ENCODE data around the gene EXOC3L4. TPM values are rescaled to one million over a fixed set of nuclear protein-coding genes. Genes with fewer than 3 reads are reported as not detected.

EXOC3L4 gene
- total and polyA plus RNA-seq, 9 of the 15 experiments (the other 6 are each of a cell fraction or from before 2014, with no cell fraction given), result 0.10 to 6.7 (median 0.98) TPM; not detected in 1

GRCh38 chr14:103085106-103086091 is 9.1 kb upstream of the EXOC3L4 start:
- in situ Hi-C loops (cut with MboI), result loop anchor here (10.0 kb wide), 1 partner anchor 449 kb away; no protein-coding TSS in a partner anchor
- DNase-seq (ENCODE audit: extremely low read depth in 1 of 4, low spot score in 3 of 4), result no peak
- H3K9me1 ChIP-seq (ENCODE audit: control insufficient read depth, insufficient read depth, low read length), result no peaks in the 10 kb centered on the region
- no peak overlapping the region for H3K4me2 ChIP-seq (ENCODE audit: insufficient read depth, low read length)
- H3K9ac ChIP-seq (ENCODE audit: insufficient read depth in 1 of 2, low read depth in 2 of 2, low read length in 2 of 2), result no peak overlapping the region
- no peak overlapping the region for H2AFZ ChIP-seq (ENCODE audit: low read depth, low read length)
- no peaks in the 10 kb centered on the region for H3K9me3 ChIP-seq (replicated peaks; ENCODE audit: control insufficient read depth, insufficient read depth, low read depth, low read length)
- H3K27ac ChIP-seq (ENCODE audit: extremely low read depth, low read depth, low read length), result no peak overlapping the region
- CTCF ChIA-PET (ENCODE audit: low intra/inter-chr PET ratio), result no interaction called here
- intact Hi-C loops (cut with micrococcal nuclease), result no loop called here
- H3K79me2 ChIP-seq (ENCODE audit: control insufficient read depth, insufficient read depth, low read length), result no peaks in the 10 kb centered on the region
- ATAC-seq, result peak; percentile 72
- peaks cover 0 to 50% of the 10 kb centered on the region in 2 experiments; a peak in 2 of 5 replicates for H3K4me1 ChIP-seq (replicated peaks in 1 of 2; ENCODE audit: control insufficient read depth in 2 of 2, insufficient read depth in 2 of 2, low read length in 2 of 2)
- no TSS peak for BruUV-seq (replicated peaks)
- 10% methylated on average over 12 of the region's 24 CpGs for WGBS (ENCODE audit: insufficient coverage, low coverage, missing lambda C conversion rate)
- POLR2A ChIA-PET, result no interaction called here
- H3K36me3 ChIP-seq (ENCODE audit: control insufficient read depth, insufficient read depth, low read length), result no peaks in the 10 kb centered on the region
- H3K4me3 ChIP-seq, result no peak overlapping the region
- FAIRE-seq, result no peak
- no peaks in the 10 kb centered on the region for H4K20me1 ChIP-seq (replicated peaks; ENCODE audit: control insufficient read depth, insufficient read depth, low read length)
- H3K27me3 ChIP-seq (ENCODE audit: control insufficient read depth in 2 of 2, insufficient read depth in 2 of 2, low read length in 2 of 2), result peaks cover 0 to 8% of the 10 kb centered on the region in 2 experiments; a peak in 2 of 5 replicates
- TF ChIP-seq NUFIP1 (IDR thresholded peaks at IDR 0.05; ENCODE audit: partially characterized antibody), result no peak
- TF ChIP-seq CTCF (IDR thresholded peaks at IDR 0.05 in 2 of 3, conservative IDR thresholded peaks at IDR 0.05 in 1 of 3; ENCODE audit: insufficient read depth in 2 of 3, low read depth in 1 of 3, low read length in 3 of 3), result peak; percentile 41 to 49 (median 44)
- TF ChIP-seq TFAP4 (CRISPR knock-in tag; IDR thresholded peaks at IDR 0.05; ENCODE audit: borderline replicate concordance), result peak; percentile 42; the same call in 1 of the 2 replicates
- TF ChIP-seq DACH1 (IDR thresholded peaks at IDR 0.05; ENCODE audit: partially characterized antibody), result no peak
- TF ChIP-seq ZKSCAN1 (IDR thresholded peaks at IDR 0.05; ENCODE audit: low read depth, low read length), result peak; percentile 92
- TF ChIP-seq BRCA1 (IDR thresholded peaks at IDR 0.05), result no peak
- TF ChIP-seq BRCA1 (CRISPR knock-in tag; IDR thresholded peaks at IDR 0.05), result no peak
- TF ChIP-seq MAFK (IDR thresholded peaks at IDR 0.05; ENCODE audit: low read length), result no peak
- TF ChIP-seq ZBTB33 (CRISPR knock-in tag; IDR thresholded peaks at IDR 0.05), result peak; percentile 67
- no peak for TF ChIP-seq ATF1 (CRISPR knock-in tag; IDR thresholded peaks at IDR 0.05)
- TF ChIP-seq ATF1 (tag; IDR thresholded peaks at IDR 0.05), result no peak
- 0 out of 2 replicates have a peak, but pooled peaks have one; percentile 14 for TF ChIP-seq SMC3 (conservative IDR thresholded peaks at IDR 0.05; ENCODE audit: insufficient read depth, low read depth, low read length)
- no peak for TF ChIP-seq PATZ1 (CRISPR knock-in tag; IDR thresholded peaks at IDR 0.05; ENCODE audit: borderline replicate concordance)
- TF ChIP-seq ZFP36 (IDR thresholded peaks at IDR 0.05; ENCODE audit: low read depth, low read length, partially characterized antibody), result peak; percentile 83
